Lower leg skin (tissue), 3 donors: Measurements from ENCODE around the gene MTG1.

Experiments used
- CTCF ChIP-seq, 3 donors: fragments of 450-650 bp; IDR thresholded peaks; one replicate each; pipeline ENCODE4 v1.5.1; 2016; ENCODE audit warnings: antibody characterized with exemption in 3 of 3, mild to moderate bottlenecking in 3 of 3, moderate library complexity in 2 of 3
- POLR2A ChIP-seq, 2 donors: fragments of 450-650 bp; IDR thresholded peaks; one replicate each; pipeline ENCODE4 v1.6.1; 2016 to 2017; ENCODE audit warnings: antibody characterized with exemption in 2 of 2, mild to moderate bottlenecking in 1 of 2, moderate library complexity in 1 of 2

- TF ChIP-seq CTCF (IDR thresholded peaks at IDR 0.05) (no peak), POLR2A (IDR thresholded peaks at IDR 0.05) (no peak)
Observed at GRCh38 chr10:133379801-133380666, 13.9 kb upstream of the MTG1 start.
